T-helper 9 cell (primary cell): ENCODE data around the gene NFE2L2.
"Not testable (repeated sequence)": the region's sequence is repeated elsewhere in the genome, so short reads cannot be mapped to it uniquely, and the experiment has no call there.

Experiments used
- DNase-seq: peaks from one replicate; pipeline ENCODE4 v3.0.0-alpha.2; 2020

NFE2L2 gene

GRCh38 chr2:177279847-177280246 lies 15.3 kb upstream of the NFE2L2 start:
- DNase-seq, result no peak

- no peak for DNase-seq
Observed at GRCh38 chr2:177275743-177276055, 11.2 kb upstream of the NFE2L2 start.

- DNase-seq, result no peak
Observed at GRCh38 chr2:177275040-177275742, 10.7 kb upstream of the NFE2L2 start.

GRCh38 chr2:177273408-177273807 lies 8.9 kb upstream of the NFE2L2 start:
- no peak for DNase-seq

GRCh38 chr2:177272765-177273164 lies 8.2 kb upstream of the NFE2L2 start:
- DNase-seq, result no peak

GRCh38 chr2:177271981-177272666 lies 7.6 kb upstream of the NFE2L2 start:
- DNase-seq, result no peak

GRCh38 chr2:177270531-177270930 lies 6.0 kb upstream of the NFE2L2 start:
- DNase-seq, result no peak

GRCh38 chr2:177268901-177269300 lies 4.4 kb upstream of the NFE2L2 start:
- no peak for DNase-seq

GRCh38 chr2:177268187-177268871 lies 3.8 kb upstream of the NFE2L2 start:
- DNase-seq, result no peak

- DNase-seq, result not testable (repeated sequence)
Observed at GRCh38 chr2:177266955-177267354, 2.4 kb upstream of the NFE2L2 start.

GRCh38 chr2:177265824-177266817 lies 1.6 kb upstream of the NFE2L2 start:
- DNase-seq, result no peak

GRCh38 chr2:177264209-177264692 lies 276 bp downstream of the NFE2L2 start:
- no peak for DNase-seq

GRCh38 chr2:177263451-177264208 lies 897 bp downstream of the NFE2L2 start:
- peak; percentile 97 for DNase-seq

GRCh38 chr2:177262958-177263450 lies 1.5 kb downstream of the NFE2L2 start:
- DNase-seq, result no peak

GRCh38 chr2:177262092-177262491 lies 2.4 kb downstream of the NFE2L2 start:
- no peak for DNase-seq

- no peak for DNase-seq
Observed at GRCh38 chr2:177261116-177262060, 3.1 kb downstream of the NFE2L2 start.

- DNase-seq, result no peak
Observed at GRCh38 chr2:177260379-177260778, 4.1 kb downstream of the NFE2L2 start.

- DNase-seq, result no peak
Observed at GRCh38 chr2:177258059-177258458, 6.5 kb downstream of the NFE2L2 start.

- no peak for DNase-seq
Observed at GRCh38 chr2:177257471-177257870, 7.1 kb downstream of the NFE2L2 start.

- no peak for DNase-seq
Observed at GRCh38 chr2:177256695-177257094, 7.8 kb downstream of the NFE2L2 start.
